Suppressor macrophage treated with lipopolysaccharide for 1 hour (primary cell): Measurements from ENCODE around the gene EEF1G.

ENCODE experiments used
- DNase-seq, 3 donors: peaks; one replicate each; pipeline ENCODE4 v3.0.0-alpha.2; 2020 to 2022

The EEF1G gene

GRCh38 chr11:62536301-62536957 lies 37.3 kb downstream of the EEF1G start:
- DNase-seq = no peak

- DNase-seq = no peak
These were observed 37.9 kb downstream of the EEF1G start for GRCh38 chr11:62535802-62536201.

GRCh38 chr11:62534779-62535545 lies 38.7 kb downstream of the EEF1G start:
- no peak for DNase-seq

GRCh38 chr11:62532096-62532495 lies 41.6 kb downstream of the EEF1G start:
- DNase-seq = no peak

- no peak for DNase-seq
These were observed 56.8 kb downstream of the EEF1G start for GRCh38 chr11:62516736-62517371.

- no peak for DNase-seq
These were observed 59.5 kb downstream of the EEF1G start for GRCh38 chr11:62514151-62514550.

GRCh38 chr11:62513626-62514025 lies 60.1 kb downstream of the EEF1G start:
- no peak for DNase-seq

- no peak for DNase-seq
These were observed 60.7 kb downstream of the EEF1G start for GRCh38 chr11:62512961-62513360.
